GM12873 (cell line): ENCODE measurements around the gene SGCB.

Experiments used
- TF ChIP-seq, protein P1 (sequence below): IDR thresholded peaks from 2 replicates; pipeline ENCODE4 v1.5.1; 2012; ENCODE audit warnings: low read depth, mild to moderate bottlenecking, moderate library complexity, low read length, control low read depth; ENCODE audit not compliant: insufficient read depth; ENCODE audit errors: missing control alignments

The SGCB gene

DNA sequence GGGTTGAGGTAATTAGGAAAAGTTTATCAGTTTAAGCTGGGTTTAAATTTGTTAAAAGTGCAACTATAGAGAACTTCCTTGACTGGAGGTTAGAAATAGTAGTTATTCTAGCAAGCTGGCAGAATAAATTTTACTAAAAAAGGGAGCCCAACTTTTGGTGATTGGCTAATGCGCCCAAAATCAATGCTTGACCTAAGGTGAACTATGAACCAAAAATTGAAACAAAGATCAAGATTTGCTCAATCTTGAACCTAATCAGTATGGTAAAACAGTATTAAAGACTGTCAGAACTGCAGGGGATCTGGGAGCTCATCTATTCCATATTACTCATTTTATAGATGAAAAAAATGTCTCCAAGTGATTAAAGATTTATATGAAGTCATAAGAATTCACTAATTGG lies 6.9 kb upstream of the SGCB start:
- TF ChIP-seq, protein P1, sequence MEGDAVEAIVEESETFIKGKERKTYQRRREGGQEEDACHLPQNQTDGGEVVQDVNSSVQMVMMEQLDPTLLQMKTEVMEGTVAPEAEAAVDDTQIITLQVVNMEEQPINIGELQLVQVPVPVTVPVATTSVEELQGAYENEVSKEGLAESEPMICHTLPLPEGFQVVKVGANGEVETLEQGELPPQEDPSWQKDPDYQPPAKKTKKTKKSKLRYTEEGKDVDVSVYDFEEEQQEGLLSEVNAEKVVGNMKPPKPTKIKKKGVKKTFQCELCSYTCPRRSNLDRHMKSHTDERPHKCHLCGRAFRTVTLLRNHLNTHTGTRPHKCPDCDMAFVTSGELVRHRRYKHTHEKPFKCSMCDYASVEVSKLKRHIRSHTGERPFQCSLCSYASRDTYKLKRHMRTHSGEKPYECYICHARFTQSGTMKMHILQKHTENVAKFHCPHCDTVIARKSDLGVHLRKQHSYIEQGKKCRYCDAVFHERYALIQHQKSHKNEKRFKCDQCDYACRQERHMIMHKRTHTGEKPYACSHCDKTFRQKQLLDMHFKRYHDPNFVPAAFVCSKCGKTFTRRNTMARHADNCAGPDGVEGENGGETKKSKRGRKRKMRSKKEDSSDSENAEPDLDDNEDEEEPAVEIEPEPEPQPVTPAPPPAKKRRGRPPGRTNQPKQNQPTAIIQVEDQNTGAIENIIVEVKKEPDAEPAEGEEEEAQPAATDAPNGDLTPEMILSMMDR: no peak

DNA sequence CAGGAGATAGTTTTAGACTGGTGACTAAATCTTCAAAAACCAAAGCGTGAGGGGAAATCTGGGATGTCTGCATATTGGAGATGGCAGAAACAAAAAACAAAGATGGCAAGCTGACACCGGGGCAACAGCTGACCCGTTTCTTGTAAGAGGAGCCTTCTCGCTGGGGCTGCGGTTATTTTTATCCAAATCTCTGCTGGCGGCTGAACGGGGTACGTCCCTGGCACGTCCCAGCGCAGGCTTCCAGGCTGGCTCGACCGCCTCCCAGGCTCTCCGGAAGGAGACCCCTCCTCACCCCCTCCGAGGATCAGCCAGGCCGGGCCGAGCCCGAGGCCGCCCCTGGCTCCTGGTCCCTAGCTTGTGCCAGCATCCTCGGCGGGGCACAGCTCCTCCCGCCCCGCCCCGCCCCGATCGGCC lies 403 bp downstream of the SGCB start:
- TF ChIP-seq, protein P1: no peak

DNA sequence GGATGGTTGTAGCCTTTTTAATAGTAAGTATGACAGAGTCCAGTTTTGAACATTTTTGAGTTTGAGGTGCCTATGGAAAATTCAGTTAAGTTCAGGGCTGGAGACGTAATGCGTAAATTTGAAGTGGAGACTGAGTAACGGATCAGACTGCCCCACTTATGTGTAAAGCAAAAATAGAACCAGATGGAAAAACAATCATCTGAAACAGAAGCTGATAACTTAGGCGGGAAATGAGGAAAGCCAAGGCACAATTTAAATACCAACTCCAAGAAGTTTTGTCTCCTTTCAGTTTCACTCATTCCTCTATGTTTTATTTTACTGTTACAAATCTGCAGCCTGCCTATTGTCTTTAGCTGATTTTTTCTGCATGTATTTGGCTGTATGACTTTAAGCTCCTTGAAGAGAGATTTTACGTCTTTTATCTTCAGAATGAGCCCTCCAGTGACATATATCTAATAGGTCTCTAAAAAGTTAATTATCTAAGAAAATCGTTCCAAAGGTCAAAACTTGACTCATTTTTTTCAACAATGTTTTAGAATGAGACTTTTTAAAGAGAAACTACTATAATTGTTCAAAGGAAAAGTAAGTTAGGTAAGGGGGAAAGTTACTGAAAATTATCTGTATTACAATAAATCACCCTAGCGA lies 1.1 kb downstream of the SGCB start:
- TF ChIP-seq, protein P1: no peak

- TF ChIP-seq, protein P1: no peak
Observed at GRCh38 chr4:52035190-52035589, 2.9 kb downstream of the SGCB start.

GRCh38 chr4:52032005-52032404 lies 6.1 kb downstream of the SGCB start:
- TF ChIP-seq, protein P1: no peak

GRCh38 chr4:52028970-52029369 lies 9.1 kb downstream of the SGCB start:
- TF ChIP-seq, protein P1: no peak

DNA sequence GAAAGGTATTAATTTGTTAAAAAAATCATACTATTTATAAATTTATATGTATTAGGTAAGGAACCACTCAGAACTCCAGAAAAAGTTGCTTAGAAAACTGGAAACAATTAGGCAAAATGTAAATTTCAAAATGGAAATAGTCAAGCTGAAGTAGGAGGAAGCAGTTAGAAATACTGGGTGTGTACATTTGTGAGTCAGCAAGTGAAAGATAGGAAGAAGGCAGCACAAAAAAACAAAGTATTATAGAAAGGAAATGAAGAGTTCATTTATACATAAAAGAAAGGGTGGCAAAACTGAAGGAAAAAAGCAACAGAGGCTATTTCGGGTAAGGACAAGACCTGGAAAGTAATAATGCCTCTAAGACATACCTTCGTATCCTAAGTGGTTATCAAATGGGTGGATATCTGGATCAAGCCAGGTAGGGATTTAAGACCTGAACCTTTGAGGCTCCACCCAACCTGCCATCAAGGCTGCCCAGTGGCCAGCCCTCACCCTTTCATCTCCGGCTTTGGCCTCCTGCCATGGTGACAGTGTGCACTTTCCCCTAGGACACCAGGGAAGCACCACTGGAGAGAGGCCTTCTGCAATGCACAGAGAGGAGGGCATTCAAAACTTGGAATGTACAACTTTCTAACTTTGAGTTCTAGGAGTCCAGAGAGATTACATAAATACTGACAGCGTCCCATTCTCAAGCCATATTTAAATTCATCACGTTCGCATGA lies 18.0 kb downstream of the SGCB start, which contains the start of gene LRRC66:
Gene LRRC66 (minus strand): TSS at position 428 of the 722 bp plus-strand sequence. CDS start 2,750 bp downstream, outside the sequence.
- TF ChIP-seq, protein P1: no peak
